Measurements from ENCODE around the gene LAMTOR2. TPM values are rescaled to one million over a fixed set of nuclear protein-coding genes. Genes with fewer than 3 reads are reported as not detected.

Gene LAMTOR2
- total RNA-seq, 3 donors from 2014 or later (not counting 1 experiment from before 2014, with no cell fraction given): 23.5 to 26.1 (median 24.6) TPM

GRCh38 chr1:156083800-156084790 lies 29.5 kb downstream of the LAMTOR2 start:
- DNase-seq (no peak), ATAC-seq (no peak)
- Mint-ChIP-seq H3K4me3 (peak overlapping the region; percentile 86), H3K4me1 (peaks cover 0 to 11% of the 10 kb centered on the region in 2 donors), H3K36me3 (no peaks in the 10 kb centered on the region), H3K9me3 (no peaks in the 10 kb centered on the region), H3K27ac (no peak overlapping the region), H3K27me3 (ENCODE audit: low read depth in 2 of 2) (peaks cover 12 to 33% of the 10 kb centered on the region in 2 donors)
- H3K27ac ChIP-seq (ENCODE audit: low read length): no peak overlapping the region
- peaks cover 15% of the 10 kb centered on the region for H3K27me3 ChIP-seq (ENCODE audit: control insufficient read depth, insufficient read depth, low read length)
- WGBS (ENCODE audit: insufficient coverage): 61% methylated on average over 4 of the region's 7 CpGs
- no peaks in the 10 kb centered on the region for H3K36me3 ChIP-seq (ENCODE audit: control insufficient read depth, insufficient read depth, low read length)
- H3K4me1 ChIP-seq (ENCODE audit: control insufficient read depth, insufficient read depth, low read length): peaks cover 21% of the 10 kb centered on the region
- no peak overlapping the region for H3K4me3 ChIP-seq (ENCODE audit: low read length)
- TF ChIP-seq, protein P1, sequence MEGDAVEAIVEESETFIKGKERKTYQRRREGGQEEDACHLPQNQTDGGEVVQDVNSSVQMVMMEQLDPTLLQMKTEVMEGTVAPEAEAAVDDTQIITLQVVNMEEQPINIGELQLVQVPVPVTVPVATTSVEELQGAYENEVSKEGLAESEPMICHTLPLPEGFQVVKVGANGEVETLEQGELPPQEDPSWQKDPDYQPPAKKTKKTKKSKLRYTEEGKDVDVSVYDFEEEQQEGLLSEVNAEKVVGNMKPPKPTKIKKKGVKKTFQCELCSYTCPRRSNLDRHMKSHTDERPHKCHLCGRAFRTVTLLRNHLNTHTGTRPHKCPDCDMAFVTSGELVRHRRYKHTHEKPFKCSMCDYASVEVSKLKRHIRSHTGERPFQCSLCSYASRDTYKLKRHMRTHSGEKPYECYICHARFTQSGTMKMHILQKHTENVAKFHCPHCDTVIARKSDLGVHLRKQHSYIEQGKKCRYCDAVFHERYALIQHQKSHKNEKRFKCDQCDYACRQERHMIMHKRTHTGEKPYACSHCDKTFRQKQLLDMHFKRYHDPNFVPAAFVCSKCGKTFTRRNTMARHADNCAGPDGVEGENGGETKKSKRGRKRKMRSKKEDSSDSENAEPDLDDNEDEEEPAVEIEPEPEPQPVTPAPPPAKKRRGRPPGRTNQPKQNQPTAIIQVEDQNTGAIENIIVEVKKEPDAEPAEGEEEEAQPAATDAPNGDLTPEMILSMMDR (IDR thresholded peaks at IDR 0.05): no peak
- intact Hi-C loops (cut with micrococcal nuclease): no loop called here
- H3K9me3 ChIP-seq (ENCODE audit: control insufficient read depth, insufficient read depth, low read length): no peaks in the 10 kb centered on the region

DNA sequence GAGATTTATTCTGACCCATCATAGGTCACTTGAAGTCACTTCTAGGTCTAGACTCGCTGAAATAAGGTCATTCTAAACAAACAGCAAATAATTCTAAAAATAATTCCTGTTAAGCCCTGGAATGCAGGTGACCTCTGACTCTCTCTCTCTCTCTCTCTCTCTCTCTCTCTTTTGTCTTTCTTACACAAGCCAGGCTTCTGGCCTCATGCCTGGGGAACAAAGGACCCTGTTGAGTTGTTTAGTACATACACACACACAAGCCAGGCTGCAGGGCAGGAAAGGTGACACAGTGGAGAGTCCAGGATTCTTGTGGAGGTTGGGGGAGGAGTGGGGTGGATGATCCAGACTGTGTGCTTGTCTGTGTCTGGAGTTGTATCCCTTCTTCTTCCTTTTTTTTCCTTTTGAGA lies 31.7 kb downstream of the LAMTOR2 start:
- Histone ChIP-seq H3K4me1 (ENCODE audit: control insufficient read depth, insufficient read depth, low read length) (peaks cover 24% of the 10 kb centered on the region), H3K27me3 (ENCODE audit: control insufficient read depth, insufficient read depth, low read length) (peaks cover 12% of the 10 kb centered on the region), H3K9me3 (ENCODE audit: control insufficient read depth, insufficient read depth, low read length) (no peaks in the 10 kb centered on the region), H3K4me3 (ENCODE audit: low read length) (no peak overlapping the region), H3K27ac (ENCODE audit: low read length) (no peak overlapping the region), H3K36me3 (ENCODE audit: control insufficient read depth, insufficient read depth, low read length) (no peaks in the 10 kb centered on the region)
- no peaks in the 10 kb centered on the region for H3K9me3 Mint-ChIP-seq
- no peak overlapping the region for H3K27ac Mint-ChIP-seq
- intact Hi-C loops (cut with micrococcal nuclease): no loop called here
- H3K4me1 Mint-ChIP-seq: peaks cover 0 to 19% of the 10 kb centered on the region in 2 donors
- peaks cover 12 to 26% of the 10 kb centered on the region in 2 donors for H3K27me3 Mint-ChIP-seq (ENCODE audit: low read depth in 2 of 2)
- WGBS (ENCODE audit: insufficient coverage): 80% methylated on average over 1 of the region's 1 CpG
- no peak overlapping the region for H3K4me3 Mint-ChIP-seq
- no peaks in the 10 kb centered on the region for H3K36me3 Mint-ChIP-seq
- TF ChIP-seq, protein P1 (IDR thresholded peaks at IDR 0.05): no peak
- DNase-seq: no peak
- no peak for ATAC-seq

GRCh38 chr1:156089704-156090103 lies 35.1 kb downstream of the LAMTOR2 start:
- WGBS (ENCODE audit: insufficient coverage): 52% methylated on average over 6 of the region's 6 CpGs
- Mint-ChIP-seq H3K4me3 (no peak overlapping the region), H3K27me3 (ENCODE audit: low read depth in 2 of 2) (peaks cover 12 to 14% of the 10 kb centered on the region in 2 donors), H3K4me1 (peaks cover 0 to 8% of the 10 kb centered on the region in 2 donors), H3K9me3 (no peaks in the 10 kb centered on the region), H3K27ac (no peak overlapping the region), H3K36me3 (no peaks in the 10 kb centered on the region)
- TF ChIP-seq, protein P1 (IDR thresholded peaks at IDR 0.05): no peak
- no peaks in the 10 kb centered on the region for H3K9me3 ChIP-seq (ENCODE audit: control insufficient read depth, insufficient read depth, low read length)
- intact Hi-C loops (cut with micrococcal nuclease): loop anchor here (1.0 to 5.0 kb wide), 3 partner anchors 41 to 358 kb away; no protein-coding TSS in a partner anchor
- H3K27me3 ChIP-seq (ENCODE audit: control insufficient read depth, insufficient read depth, low read length): no peaks in the 10 kb centered on the region
- no peak overlapping the region for H3K27ac ChIP-seq (ENCODE audit: low read length)
- no peaks in the 10 kb centered on the region for H3K36me3 ChIP-seq (ENCODE audit: control insufficient read depth, insufficient read depth, low read length)
- DNase-seq (no peak), ATAC-seq (no peak)
- peaks cover 6% of the 10 kb centered on the region for H3K4me1 ChIP-seq (ENCODE audit: control insufficient read depth, insufficient read depth, low read length)
- no peak overlapping the region for H3K4me3 ChIP-seq (ENCODE audit: low read length)

Data from natural killer cell (primary cell).